Smooth muscle cell of the brain vasculature (primary cell): ENCODE data around the gene ZIC3.

Experiments
- DNase-seq: peaks from one replicate; pipeline ENCODE4 v3.0.0-alpha.2; 2012; ENCODE audit warnings: low read depth, low spot score

ZIC3 gene

GRCh38 chrX:137574102-137574783, 8.3 kb downstream of the ZIC3 start:
- no peak for DNase-seq

DNA sequence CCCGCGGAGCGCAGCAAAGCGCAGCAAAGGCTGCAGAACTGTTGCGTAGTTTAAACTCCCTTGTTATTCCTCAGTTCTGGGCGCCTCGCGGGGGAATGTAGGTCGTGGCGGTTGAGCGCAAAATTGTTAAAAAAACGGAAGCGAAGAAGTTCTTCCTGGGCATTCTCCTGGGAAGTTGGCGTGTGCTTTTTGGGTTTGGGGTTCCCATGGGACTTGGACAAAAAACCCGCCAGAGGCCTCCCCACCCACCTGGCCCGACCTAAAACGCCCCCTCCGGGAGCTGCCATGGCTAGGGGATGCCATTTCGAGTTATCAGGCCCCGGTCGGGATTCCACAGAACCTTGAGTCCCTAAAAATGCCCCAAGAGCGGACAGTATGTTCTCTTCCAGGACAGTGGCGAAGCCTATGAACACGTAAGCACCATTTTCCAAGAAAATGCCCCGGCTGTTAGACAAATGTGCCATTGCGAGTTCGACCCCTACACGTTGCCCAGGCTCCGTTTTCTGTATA, 8.9 kb downstream of the ZIC3 start:
- DNase-seq: no peak

DNA sequence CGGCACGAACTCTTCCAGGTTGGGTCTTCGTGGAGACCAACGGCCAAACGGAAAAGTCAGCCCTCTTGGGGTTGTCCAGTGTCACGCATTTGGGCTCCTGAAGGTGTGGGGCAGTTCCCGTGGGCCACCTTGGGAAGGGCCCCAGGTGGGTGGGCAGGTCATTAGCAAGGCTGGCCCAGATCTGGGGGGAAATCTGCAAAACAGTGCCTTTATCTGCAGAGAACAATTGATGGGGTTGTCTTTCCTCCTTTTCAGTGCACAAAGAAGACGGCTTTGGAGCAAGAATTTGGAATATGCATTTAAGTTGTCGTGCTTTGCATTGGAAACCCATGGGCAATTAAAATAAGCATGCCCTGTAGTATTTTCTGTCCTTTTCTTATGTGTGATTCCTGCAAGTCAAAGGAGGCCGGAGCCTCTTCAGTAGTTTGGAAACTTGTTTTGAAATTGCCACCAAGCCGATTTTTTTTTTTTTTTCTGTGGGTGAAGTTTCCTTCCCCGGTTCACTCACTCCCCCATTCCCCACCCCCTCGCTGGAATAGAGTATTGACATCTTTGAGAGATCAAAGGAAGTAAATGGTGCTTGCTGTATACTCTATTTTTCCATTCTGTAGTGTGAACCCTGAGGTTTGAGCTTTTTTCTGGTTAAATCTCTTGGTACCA, 9.8 kb downstream of the ZIC3 start:
- DNase-seq: no peak

DNA sequence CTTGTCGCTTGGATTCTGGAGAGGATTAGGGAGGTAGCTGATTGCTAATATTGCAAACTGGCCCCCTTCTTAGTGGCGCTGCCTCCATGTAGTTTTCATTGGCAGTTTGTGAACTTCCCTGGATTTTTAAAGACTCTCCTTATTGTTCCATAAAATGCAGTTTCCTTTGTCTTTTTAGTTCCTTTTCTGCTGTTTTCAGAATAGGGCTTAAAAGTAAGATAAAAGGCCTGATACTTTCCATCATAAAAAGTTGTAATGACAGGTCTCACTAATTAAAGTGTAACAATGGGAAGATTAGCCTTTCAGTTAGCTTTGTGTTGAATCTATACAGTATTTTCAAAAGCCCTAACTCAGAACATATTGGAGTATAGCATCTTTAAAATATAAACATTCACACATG, 21.2 kb downstream of the ZIC3 start:
- DNase-seq: no peak

DNA sequence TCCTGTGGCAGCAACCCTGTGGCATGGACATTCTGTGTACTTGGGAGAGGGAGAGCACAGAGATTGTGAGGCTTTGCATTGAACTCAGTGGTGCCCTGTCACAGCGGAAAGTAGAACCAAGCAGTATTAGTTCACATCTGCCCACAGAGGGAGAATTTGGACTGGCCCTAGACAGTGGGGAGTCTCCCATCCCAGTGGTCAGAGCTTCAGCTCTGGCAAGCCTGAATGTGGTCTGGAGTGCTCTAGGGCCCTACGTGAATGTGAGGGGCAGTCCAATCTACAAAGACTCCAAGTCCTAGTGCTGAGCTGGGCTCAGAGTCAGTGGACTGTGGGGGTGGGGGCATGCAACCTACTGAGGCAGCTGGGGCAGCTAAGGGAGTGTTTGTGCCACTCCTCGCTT, 34.8 kb downstream of the ZIC3 start:
- no peak for DNase-seq
